GM19463 (cell line): ENCODE measurements around the gene BPIFB3.
"Not testable (repeated sequence)": the region's sequence is repeated elsewhere in the genome, so short reads cannot be mapped to it uniquely, and the experiment has no call there.

Source experiments
- ATAC-seq: cut with Tn5 transposase; IDR thresholded peaks from one replicate; pipeline ENCODE4 v1.9.1; 2021; ENCODE audit warnings: mild to moderate bottlenecking, moderate library complexity; ENCODE audit not compliant: unreplicated experiment

The BPIFB3 gene

DNA sequence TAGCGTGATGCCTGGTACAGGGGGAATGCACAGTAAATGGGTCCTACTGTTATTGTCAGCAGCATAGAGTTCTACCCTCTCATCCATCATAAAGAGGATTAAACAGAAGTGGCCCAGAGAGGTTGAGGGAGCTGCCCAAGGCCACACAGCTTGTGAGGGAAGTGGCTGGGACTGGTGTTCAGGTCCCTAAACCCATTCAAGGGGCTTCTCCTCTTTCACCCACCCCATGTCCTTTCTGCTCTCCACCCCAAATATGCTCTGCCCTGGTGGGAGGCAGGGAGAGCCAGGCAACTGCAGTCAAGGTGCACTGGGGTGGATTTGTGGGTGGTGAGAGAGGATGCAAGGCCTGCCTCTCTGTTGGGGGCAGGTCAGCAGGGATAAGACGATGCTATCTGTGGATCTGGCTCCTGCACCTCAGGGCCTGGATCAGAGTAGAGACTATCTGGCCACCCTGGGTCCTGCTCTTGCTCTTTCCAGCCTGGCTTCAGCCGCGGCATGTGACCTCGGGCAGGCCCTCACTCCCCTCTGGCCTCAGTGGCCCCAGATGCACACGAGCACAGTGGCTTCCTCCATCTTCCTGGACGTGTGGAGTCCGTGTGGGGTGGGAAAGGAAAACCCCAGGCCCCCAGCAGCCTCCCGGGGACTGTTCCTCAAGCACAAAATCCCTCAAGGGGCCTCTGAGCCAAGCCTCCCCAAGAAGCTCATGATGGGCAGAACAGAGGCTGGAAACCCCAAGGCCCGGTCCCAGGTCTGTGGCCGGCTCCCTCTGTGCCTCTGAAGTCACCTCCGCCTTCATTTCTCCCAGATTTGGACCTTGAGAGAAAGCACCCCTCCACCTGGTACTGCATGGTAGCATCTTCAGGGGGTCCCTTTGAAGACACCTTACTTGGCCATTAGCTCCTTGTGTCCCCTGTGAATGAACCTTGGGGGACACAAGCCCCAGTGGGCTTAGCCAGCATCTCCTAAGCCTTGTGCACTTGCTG, 25.6 kb upstream of the BPIFB3 start:
- ATAC-seq, result no peak

DNA sequence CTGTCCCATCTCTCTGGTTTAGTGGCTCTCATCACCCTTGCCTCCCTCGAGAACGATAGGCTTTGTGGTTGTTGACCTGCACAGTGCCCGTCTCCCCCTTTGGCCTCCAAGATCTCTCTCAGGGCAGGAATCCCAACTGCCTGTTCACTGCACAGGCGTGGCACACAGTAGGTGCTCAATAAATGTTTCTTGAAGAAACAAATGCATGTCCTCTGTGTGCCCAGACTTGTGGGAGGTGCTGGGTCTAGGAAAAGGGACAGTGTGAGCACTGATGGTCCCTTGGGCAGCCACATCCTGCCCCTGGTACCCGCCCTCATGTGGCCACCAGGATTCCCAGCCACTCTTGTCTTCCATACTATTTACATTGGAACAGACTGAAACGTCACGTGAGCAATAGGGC, 24.8 kb upstream of the BPIFB3 start:
- no peak for ATAC-seq

DNA sequence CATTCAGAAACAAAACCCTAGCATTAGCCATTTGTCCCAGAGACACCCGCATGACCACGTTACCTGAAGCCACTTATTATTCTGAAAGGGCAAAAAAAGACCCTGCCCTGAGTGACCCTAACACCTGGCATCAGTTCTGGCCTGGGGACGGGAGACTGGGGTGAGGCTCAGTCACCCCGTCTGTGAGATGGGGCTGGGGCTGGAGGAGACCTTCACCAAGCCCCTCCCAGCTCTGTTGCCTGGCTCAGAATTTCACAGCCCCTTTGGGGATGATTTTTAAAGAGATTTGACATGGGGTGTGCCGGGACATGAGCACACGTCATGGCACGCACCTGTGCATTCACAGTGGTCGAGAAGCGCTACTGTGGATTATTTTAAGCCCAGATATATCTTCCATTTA, 23.6 kb upstream of the BPIFB3 start:
- ATAC-seq, result no peak

GRCh38 chr20:33030569-33030968, 23.1 kb upstream of the BPIFB3 start:
- ATAC-seq, result no peak

DNA sequence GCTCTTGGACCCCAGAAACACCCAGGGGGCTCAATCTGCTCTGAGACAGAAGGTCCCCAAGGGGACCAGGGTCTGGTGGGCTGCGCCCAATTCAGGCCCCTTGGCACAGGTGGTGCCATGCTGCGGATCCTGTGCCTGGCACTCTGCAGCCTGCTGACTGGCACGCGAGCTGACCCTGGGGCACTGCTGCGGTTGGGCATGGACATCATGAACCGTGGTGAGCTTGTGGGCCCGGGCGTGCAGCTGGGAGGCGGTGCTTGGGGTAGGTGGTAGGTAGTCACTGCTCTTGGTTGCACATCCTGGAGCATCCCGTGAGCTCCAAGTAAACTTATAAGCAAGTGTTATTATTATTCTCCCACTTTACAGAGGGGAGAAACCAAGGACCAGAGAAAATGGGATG, 22.2 kb upstream of the BPIFB3 start, which contains the start of gene BPIFB6:
BPIFB6 (plus strand) TSS at position 118 of the 400 bp plus-strand sequence; CDS start at position 118, 0 bp downstream.
- no peak for ATAC-seq

DNA sequence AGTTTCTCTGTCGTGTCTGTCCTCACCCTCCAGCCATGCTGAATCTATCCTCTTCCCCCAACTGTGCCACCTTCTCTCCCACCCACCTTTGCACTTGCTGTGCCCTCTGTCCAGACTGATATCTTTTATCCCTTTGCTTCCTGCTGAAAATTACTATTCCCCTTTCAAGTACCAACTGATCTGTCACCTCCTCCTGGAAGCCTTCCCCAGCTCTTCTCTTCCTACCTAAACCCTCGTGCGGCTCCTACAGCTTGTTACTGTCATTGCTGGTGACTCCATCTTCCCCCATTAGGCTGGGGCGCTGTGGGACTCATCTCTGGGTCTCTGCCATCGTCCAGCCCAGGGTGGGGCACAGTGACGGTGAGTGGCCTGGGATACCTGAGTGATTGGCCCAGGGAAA, 21.1 kb upstream of the BPIFB3 start:
- ATAC-seq, result no peak

DNA sequence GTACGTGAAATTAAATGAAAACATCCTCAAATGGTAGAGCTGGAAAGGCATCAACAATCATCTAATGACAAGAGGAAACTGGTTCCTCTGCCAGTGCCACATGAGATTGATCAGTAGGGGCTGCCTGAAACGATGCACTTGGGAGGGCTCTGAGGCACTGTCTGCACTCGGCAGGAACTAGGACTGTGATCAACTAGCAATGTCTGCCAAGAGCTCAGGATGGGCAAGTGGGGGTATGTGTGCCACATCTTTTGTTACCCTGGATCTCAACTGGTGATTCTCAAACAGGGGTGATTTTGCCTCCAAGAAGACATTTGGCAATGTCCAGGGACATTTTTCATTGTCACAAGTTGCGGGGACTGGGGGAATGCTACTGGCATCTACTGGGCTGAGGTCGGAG, 20.3 kb upstream of the BPIFB3 start:
- ATAC-seq, result no peak

- ATAC-seq, result no peak
These were observed 19.6 kb upstream of the BPIFB3 start for GRCh38 chr20:33034115-33034514.

- no peak for ATAC-seq
These were observed 18.7 kb upstream of the BPIFB3 start for GRCh38 chr20:33034901-33035492.

DNA sequence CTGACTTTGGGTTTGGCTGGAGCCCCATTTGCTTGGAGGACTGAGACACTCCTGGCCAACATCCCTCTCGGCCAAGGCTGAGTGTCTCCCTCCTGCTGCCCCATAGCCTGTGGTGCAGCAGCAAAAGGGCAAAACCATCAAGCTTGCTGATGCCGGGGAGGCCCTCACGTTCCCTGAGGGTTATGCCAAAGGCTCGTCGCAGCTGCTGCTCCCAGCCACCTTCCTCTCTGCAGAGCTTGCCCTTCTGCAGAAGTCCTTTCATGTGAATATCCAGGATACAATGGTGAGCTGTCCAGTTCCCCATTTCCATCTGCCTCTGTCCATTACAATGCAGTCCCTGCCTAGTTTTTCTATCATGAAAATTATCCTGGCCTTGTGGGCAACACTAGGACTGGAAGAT, 16.2 kb upstream of the BPIFB3 start:
- no peak for ATAC-seq

- ATAC-seq, result no peak
These were observed 15.5 kb upstream of the BPIFB3 start for GRCh38 chr20:33038243-33038642.

GRCh38 chr20:33042430-33042829, 11.3 kb upstream of the BPIFB3 start:
- ATAC-seq, result no peak

DNA sequence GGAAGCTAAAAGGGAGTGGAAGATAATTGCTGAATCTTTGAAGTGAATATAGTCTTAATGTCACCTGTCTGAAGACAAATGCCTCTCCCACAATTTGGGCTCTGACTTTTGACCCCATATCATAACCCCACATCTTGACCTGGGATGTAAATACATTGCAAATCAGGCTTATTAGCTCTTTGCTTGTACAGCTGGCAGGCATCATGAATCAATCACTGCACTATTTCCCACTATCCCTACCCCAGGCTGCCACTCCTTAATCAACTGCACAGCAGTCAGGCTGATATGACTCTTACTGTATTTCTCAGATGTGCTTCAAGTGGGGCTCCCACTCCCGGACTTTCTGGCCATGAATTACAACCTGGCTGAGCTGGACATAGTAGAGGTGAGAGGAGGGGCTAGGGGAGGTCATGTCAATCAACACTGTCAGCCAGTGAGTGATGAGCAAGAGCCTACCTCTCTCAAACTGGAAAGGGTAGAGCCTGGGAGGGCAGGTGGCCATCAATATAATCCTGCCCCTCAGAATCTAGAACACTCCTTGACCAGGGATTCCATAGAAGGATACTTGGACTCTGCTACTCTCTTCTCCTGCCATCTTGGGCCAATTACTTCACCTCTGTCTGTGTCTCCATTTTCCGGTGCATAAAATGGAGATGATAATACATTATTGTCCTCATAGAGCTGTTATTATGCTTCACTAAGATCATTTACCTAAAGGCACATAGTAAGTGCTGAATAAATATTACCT, 10.5 kb upstream of the BPIFB3 start:
- ATAC-seq, result no peak

GRCh38 chr20:33043731-33044181, 9.9 kb upstream of the BPIFB3 start:
- ATAC-seq, result no peak

- ATAC-seq, result not testable (repeated sequence)
These were observed 8.5 kb upstream of the BPIFB3 start for GRCh38 chr20:33045129-33045721.

DNA sequence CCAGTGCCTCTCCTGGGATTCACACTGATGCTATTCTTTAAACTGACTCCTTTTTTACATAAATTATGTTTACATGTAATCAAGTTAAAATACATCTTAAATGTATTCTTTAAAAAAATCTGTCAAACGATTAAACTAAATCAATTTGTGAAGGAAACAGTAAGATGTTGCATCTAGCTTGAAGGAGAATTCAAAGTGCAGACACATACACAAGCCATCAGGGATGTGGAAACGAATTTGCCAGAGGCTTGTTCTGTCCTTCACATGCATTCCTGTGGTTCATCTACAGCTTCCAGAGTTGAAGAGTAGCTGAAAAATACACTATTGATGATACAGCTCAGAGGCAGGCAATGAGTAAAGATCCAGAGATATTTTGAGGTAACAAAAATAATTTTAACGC, 7.3 kb upstream of the BPIFB3 start:
- ATAC-seq, result no peak

GRCh38 chr20:33051333-33051732, 2.4 kb upstream of the BPIFB3 start:
- ATAC-seq, result no peak

GRCh38 chr20:33054381-33054780, 678 bp downstream of the BPIFB3 start:
- ATAC-seq, result no peak

DNA sequence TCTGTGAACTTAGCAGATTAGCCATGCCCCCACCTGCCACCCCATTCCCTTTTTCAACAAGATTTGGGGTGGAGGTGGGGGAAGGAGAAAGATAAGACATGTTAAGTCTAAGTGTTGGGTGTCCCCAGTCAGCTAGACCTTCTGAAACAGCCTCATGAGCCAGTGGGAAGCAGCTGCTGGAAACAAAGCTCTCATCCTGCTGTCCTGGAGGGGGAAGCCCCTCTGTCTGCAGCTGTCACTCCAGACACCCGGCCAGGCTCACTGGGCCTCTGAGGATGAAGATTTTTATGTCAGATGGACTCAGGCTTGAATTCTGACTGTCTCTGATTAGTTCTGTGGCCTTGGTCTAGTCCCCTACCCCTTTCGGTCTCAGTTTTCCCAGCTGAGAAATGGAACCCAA, 1.1 kb downstream of the BPIFB3 start:
- ATAC-seq, result no peak

GRCh38 chr20:33059136-33059535, 5.4 kb downstream of the BPIFB3 start:
- ATAC-seq, result no peak
